Activated T-helper 2 cell treated with anti-CD3 and anti-CD28 coated beads, Interferon-gamma antibody, Interleukin-2, Interleukin-4, amounts not matched to agents 10 μg/mL and 5 μg/mL and 100 μg/mL, durations not matched to agents 14 hours and 24 hours and 36 hours (primary cell): ENCODE measurements around the gene NUMA1. TPM values are rescaled to one million over a fixed set of nuclear protein-coding genes. Genes with fewer than 3 reads are reported as not detected.

Experiments used
- DNase-seq: peaks from one replicate; pipeline ENCODE4 v3.0.0; 2021; ENCODE audit warnings: low spot score
- H3K27ac Mint-ChIP-seq: one replicate; pipeline ENCODE4 v1.8.0; 2021; ENCODE audit warnings: mixed read lengths
- H3K27me3 Mint-ChIP-seq: one replicate; pipeline ENCODE4 v1.8.0; 2021; ENCODE audit warnings: low read depth, mixed read lengths
- H3K36me3 Mint-ChIP-seq: one replicate; pipeline ENCODE4 v1.8.0; 2021; ENCODE audit warnings: low read depth, mixed read lengths
- H3K4me1 Mint-ChIP-seq: one replicate; pipeline ENCODE4 v1.8.0; 2021; ENCODE audit warnings: low read depth, mixed read lengths
- H3K4me3 Mint-ChIP-seq: one replicate; pipeline ENCODE4 v1.8.0; 2021; ENCODE audit warnings: low read depth, mild to moderate bottlenecking, moderate library complexity, mixed read lengths
- H3K9me3 Mint-ChIP-seq: one replicate; pipeline ENCODE4 v1.8.0; 2021; ENCODE audit warnings: mixed read lengths
- intact Hi-C: fragments of 100-400 bp; cut with micrococcal nuclease; formaldehyde crosslinking; loops from one replicate; pipeline ENCODE4 v1.15.1; 2023
- total RNA-seq: library from RNA; stranded (reverse); gene quantifications from 2 replicates; pipeline ENCODE4 v1.2.3, GENCODE V29; 2022

NUMA1 gene
- total RNA-seq, 1 donor from 2014 or later, result 174 TPM

DNA sequence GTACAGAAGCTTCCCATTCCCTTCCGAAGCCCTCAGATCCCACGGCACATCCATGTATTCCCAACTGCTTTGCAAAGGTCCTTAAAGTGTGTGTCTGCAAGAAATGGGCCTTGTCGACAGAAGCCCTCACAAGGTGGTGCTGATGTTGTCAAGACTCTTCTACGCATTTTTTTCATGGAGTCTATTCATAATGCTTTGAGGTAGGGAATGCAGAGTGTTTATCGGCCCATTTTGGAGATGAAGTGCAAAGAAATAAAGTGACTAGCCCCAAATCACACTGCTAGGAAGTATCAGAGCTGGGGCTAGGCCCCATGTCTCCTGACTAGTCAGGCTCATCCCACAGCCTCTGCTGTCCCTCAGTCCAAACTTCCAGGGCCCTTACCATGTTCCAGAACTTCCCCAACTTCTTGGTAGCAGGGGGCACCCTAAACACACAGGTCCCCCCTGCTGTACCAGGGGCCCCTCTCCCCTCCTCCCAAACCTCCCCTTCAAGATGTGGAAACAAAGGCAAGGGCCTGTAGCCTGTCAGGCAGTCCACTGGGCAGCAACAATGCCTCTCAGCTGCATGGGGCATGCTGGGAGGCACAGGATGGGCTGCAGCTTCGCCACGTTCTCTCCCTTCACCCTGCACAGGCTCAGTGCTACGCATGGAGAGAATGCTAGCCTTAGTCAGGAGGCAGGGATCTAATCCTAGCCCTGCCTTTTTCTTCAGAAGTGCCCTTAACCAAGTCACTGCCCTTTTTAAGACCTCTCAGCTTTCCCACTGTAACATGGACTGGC, 73.8 kb downstream of the NUMA1 start:
- Mint-ChIP-seq H3K27ac (no peak overlapping the region), H3K36me3 (peaks cover 88% of the 10 kb centered on the region), H3K4me1 (no peaks in the 10 kb centered on the region), H3K4me3 (no peak overlapping the region), H3K9me3 (no peaks in the 10 kb centered on the region), H3K27me3 (no peaks in the 10 kb centered on the region)
- intact Hi-C loops, result no loop called here
- DNase-seq, result no peak

DNA sequence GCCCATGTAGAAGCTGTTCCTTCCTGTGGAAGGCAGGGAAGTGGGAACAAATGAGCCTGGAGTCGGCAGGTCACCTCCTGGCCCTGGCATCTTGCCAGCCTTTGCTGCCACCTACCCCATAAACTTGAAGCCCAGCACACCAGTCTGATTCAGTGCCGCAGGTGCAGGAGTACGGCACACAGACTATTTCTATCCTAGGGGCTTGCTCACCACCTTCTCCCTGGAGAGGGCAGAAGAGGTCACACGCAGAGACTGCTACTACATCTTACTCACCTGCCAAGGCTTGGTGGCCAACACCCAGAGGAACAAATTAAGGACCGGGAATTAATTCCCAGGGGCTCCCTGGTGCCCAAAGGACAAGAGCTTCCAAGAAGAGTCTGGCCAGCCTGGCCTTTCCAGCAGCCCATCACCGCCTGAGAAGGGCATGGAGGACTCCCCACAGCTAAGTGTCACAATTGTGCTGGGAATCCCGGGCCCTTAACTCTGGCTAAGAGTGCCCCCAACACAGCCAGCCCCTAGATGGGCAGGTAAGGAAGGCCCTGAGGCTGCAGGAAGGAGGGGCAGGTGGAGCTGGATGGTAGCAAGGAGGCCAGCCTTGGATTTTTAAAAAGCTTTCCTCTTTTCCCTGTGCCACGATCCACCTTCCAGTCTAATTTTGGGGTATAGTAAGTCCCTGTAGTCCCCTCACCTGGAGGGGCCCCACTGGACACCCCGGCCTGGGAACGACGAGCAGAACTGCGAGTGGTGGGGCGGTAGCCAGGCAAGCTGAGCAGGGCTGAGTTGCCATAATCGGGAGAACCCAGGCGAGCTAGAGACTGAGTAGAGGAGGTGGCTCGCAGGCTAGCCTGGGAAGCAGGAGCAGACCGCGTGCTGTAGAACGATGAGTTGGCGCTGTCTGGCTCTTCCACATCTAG, 74.7 kb downstream of the NUMA1 start:
- H3K4me1 Mint-ChIP-seq, result no peaks in the 10 kb centered on the region
- no peaks in the 10 kb centered on the region for H3K27me3 Mint-ChIP-seq
- H3K36me3 Mint-ChIP-seq, result peaks cover 84% of the 10 kb centered on the region
- no peaks in the 10 kb centered on the region for H3K9me3 Mint-ChIP-seq
- no peak overlapping the region for H3K4me3 Mint-ChIP-seq
- H3K27ac Mint-ChIP-seq, result no peak overlapping the region
- no peak for DNase-seq
- intact Hi-C loops, result no loop called here

DNA sequence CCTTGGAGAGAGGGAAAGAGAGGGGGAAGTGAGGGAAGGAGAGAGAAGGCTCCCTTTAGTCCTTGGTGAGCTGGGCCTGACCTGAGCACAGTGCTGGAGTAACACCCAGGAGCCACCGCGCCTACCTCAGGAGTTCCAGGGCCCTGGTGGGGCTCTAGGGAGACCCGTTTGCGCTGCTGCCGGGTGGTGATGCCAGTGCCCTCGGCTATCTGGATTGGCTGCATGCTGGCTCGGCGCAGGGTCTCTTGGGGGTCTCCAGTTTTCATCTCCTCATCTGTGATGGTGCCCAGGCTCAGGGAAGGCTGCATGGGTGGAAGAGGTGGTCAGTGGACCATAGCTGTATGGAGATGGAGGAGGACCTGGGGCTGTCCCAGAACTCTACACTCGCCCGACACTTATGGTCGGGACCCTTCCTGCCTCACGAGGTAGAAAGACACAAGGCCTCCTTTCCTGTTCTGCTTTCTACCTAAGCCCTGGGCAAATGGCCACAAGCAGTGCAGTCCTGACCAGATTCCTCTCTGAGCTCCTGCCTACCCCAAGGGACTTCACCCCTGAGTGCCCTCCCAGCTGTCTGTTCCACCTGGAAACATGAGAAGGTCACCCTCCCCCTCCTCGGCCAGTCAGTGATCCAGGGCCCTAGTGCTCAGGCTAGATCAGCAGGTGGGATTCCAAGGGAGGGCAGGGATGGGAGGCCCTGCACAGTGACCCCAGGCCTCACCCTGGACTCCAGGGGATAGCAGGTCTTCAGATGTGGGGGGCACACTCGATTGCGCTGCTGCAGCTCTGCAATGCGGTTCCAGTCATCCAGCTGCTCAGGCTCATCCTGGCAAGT, 75.6 kb downstream of the NUMA1 start:
- no peak overlapping the region for H3K4me3 Mint-ChIP-seq
- H3K36me3 Mint-ChIP-seq, result peaks cover 82% of the 10 kb centered on the region
- H3K9me3 Mint-ChIP-seq, result no peaks in the 10 kb centered on the region
- no peaks in the 10 kb centered on the region for H3K27me3 Mint-ChIP-seq
- DNase-seq, result no peak
- no peaks in the 10 kb centered on the region for H3K4me1 Mint-ChIP-seq
- no peak overlapping the region for H3K27ac Mint-ChIP-seq
- intact Hi-C loops, result no loop called here

DNA sequence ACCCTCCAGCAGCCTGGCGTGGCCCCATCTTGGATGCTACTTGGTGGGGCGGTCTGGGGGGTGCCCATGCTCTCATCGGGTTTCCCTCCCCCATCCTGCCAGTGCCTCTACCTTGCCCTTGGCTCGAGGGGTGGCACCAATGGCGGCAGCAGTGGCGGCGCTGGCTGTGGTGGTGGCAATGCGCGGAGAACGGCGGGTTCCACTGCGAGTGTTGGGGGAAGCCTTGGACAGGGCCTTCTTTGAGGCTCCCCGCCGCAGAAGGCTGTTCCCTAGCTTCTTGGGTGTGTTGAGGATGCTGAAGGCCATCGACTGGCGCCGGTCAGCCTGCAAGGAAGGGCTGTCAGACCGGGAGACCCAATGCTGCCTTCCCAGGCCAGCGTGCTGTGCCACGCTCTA, 76.6 kb downstream of the NUMA1 start:
- no peaks in the 10 kb centered on the region for H3K9me3 Mint-ChIP-seq
- H3K27ac Mint-ChIP-seq, result no peak overlapping the region
- no peaks in the 10 kb centered on the region for H3K27me3 Mint-ChIP-seq

DNA sequence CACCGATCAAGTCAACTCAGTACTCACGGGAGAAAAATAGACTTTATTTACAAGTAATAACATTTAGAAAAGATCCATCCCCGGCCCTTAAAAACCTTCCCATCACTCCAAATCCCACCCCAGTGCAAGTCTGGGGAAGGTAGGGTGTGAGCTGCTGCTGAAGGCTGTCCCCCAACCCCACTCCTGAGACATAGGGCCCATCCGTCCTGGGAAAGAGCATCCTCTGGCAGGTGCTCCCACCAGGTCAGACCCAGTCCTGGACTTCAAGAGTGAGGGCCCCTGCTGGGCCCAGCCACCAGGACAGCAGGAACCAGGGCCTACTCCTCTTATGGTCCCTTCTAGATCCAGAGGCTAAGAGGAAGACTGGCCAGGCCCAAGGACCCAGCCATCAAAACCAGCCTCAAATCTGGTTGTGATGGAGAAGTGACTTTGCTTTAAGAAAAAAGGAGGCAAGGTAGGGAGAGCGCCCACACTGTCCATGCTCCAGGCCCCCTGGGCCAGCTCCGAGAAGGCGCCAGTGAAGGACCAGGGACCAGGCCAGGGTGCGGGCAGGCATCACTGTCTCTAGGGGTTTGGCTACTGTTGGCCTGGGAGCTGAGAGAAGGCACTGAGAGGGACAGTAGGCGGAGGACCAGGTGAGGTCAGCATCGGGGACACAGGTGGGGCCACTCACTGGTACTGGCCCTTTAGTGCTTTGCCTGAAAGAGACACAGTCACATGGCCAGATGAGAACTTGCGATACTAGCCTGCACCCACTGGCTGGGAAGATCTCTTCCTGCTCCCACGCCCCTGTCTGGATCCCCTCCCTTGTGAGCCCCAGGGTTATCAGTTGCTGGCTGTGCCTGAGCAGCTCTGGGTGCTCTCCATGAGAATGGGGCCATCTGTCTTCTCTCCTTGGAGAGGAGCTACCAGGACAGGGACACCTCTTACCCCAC, 77.2 kb downstream of the NUMA1 start:
- H3K36me3 Mint-ChIP-seq, result peaks cover 81% of the 10 kb centered on the region
- no peaks in the 10 kb centered on the region for H3K27me3 Mint-ChIP-seq
- intact Hi-C loops, result no loop called here
- DNase-seq, result no peak
- H3K4me3 Mint-ChIP-seq, result no peak overlapping the region
- peak overlapping the region; percentile 62 for H3K27ac Mint-ChIP-seq
- no peaks in the 10 kb centered on the region for H3K9me3 Mint-ChIP-seq
- H3K4me1 Mint-ChIP-seq, result peaks cover 14% of the 10 kb centered on the region

More for the DNA sequence above, 76.6 kb downstream of the NUMA1 start:
- intact Hi-C loops, result no loop called here
- Mint-ChIP-seq H3K4me1 (peaks cover 10% of the 10 kb centered on the region), H3K36me3 (peaks cover 83% of the 10 kb centered on the region), H3K4me3 (no peak overlapping the region)
- no peak for DNase-seq

DNA sequence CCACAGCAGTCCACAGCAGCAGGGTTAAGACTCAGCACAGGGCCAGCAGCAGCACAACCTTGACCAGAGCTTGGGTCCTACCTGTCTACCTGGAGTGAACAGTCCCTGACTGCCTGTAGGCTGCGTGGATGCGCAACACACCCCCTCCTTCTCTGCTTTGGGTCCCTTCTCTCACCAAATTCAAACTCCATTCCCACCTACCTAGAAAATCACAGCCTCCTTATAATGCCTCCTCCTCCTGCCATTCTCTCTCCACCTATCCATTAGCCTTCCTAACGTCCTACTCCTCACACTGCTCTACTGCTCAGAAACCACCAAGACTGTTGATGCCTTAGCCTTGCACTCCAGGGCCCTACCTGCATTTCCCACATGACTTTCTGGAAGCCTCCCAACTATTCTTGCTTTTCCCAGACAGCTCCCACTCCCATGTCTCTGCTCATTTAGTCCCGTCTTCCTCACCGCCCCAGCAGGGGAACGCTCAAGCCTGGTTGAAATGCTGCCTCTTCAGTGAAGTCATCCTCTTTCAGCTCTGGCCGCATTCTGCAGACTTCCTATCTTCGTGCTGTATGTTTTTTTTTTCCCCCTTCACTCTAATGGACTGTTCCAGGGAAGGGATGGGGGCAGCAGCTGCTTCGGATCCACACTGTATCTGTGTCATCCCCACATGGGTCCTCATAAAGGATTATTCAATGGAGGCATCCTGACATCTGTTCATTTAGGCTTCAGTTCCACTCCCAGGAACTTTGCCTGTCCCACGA, 78.3 kb downstream of the NUMA1 start:
- H3K9me3 Mint-ChIP-seq, result no peaks in the 10 kb centered on the region
- DNase-seq, result no peak
- H3K4me1 Mint-ChIP-seq, result peaks cover 14% of the 10 kb centered on the region
- peak overlapping the region; percentile 62 for H3K27ac Mint-ChIP-seq
- intact Hi-C loops, result no loop called here
- no peaks in the 10 kb centered on the region for H3K27me3 Mint-ChIP-seq
- peaks cover 72% of the 10 kb centered on the region for H3K36me3 Mint-ChIP-seq
- H3K4me3 Mint-ChIP-seq, result no peak overlapping the region

DNA sequence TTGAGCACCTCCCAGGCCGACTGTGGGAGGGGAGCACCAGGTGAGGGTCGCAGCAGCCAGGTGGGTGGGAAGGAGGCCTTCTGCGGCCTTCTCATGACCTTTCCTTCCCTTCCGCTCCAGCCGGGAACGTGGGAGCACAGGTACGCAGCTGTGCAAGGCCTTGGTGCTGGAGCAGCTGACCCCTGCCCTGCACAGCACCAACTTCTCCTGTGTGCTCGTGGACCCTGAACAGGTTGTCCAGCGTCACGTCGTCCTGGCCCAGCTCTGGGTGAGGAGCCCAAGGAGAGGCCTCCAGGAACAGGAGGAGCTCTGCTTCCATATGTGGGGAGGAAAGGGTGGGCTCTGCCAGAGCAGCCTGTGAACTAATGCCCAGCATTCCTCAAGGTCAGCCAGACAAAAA, 79.1 kb downstream of the NUMA1 start:
- no peak for DNase-seq
- Mint-ChIP-seq H3K4me3 (no peak overlapping the region), H3K27ac (no peak overlapping the region), H3K9me3 (no peaks in the 10 kb centered on the region), H3K4me1 (peaks cover 14% of the 10 kb centered on the region), H3K36me3 (peaks cover 65% of the 10 kb centered on the region), H3K27me3 (no peaks in the 10 kb centered on the region)
- intact Hi-C loops, result no loop called here

DNA sequence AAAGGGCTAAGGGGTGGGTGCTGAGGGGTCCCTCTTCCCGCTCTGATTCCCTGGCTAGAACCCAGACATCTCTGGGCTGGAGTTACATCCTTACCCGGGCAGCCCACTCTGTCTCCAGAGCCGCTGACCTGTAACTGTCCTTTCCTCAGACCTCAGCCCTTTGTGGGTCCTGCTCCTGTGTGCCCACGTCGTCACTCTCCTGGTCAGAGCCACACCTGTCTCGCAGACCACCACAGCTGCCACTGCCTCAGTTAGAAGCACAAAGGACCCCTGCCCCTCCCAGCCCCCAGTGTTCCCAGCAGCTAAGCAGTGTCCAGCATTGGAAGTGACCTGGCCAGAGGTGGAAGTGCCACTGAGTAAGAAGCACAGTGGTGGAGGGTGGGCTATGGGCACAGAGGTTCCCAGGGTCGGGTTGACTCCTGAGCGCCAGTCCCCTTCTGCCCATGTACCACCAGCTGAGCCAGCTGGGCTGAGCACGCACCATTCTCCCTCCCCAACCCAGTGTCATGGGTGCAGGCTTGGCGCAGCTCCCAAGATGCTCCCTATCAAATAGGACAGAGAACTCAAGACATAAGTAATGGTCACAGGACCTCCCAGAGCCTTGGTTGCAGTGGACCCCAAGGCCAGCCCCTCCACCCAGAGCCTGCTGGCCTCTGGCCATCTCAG, 80.0 kb downstream of the NUMA1 start:
- Mint-ChIP-seq H3K4me1 (peaks cover 14% of the 10 kb centered on the region), H3K27ac (no peak overlapping the region), H3K9me3 (no peaks in the 10 kb centered on the region), H3K36me3 (peaks cover 58% of the 10 kb centered on the region), H3K27me3 (no peaks in the 10 kb centered on the region), H3K4me3 (no peak overlapping the region)
- intact Hi-C loops, result no loop called here
- DNase-seq, result no peak

DNA sequence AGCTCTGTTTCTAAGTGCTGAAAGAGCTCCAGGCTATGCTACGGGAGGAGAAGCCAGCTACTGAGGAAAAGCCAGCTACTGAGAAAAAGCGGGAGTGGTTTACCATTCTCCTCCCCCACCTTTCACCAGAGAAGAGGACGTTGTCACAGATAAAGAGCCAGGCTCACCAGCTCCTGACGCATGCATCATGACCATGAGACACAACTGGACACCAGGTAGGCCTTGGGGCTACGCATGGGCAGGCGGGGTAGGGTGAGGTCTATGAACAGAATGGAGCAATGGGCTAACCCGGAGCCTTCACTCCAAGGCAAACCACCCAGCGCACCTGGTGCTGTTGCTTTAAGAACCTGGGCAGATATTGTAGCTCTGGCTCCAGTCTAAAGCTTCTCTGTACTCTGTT, 80.5 kb downstream of the NUMA1 start:
- peaks cover 14% of the 10 kb centered on the region for H3K4me1 Mint-ChIP-seq
- no peaks in the 10 kb centered on the region for H3K27me3 Mint-ChIP-seq
- intact Hi-C loops, result no loop called here
- H3K36me3 Mint-ChIP-seq, result peaks cover 54% of the 10 kb centered on the region
- peak overlapping the region; percentile 87 for H3K27ac Mint-ChIP-seq
- no peak overlapping the region for H3K4me3 Mint-ChIP-seq
- no peaks in the 10 kb centered on the region for H3K9me3 Mint-ChIP-seq
- no peak for DNase-seq

DNA sequence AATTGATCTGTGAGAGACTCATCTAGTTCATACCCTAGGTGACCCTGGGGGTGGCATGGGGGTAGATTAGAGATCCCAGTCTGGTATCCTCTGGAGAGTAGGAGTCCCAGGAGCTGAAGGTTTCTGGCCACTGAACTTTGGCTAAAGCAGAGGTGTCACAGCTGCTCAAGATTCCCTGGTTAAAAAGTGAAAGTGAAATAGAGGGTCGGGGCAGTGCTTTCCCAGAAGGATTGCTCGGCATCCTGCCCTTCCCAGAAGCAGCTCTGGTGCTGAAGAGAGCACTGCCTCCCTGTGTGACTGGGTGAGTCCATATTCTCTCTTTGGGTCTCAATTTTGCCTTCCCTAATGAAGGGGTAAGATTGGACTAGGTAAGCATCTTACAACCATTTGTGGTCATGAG, 81.0 kb downstream of the NUMA1 start:
- peak overlapping the region; percentile 68 for H3K4me3 Mint-ChIP-seq
- peaks cover 14% of the 10 kb centered on the region for H3K4me1 Mint-ChIP-seq
- H3K27ac Mint-ChIP-seq, result peak overlapping the region; percentile 87

More for the DNA sequence above, 81.0 kb downstream of the NUMA1 start:
- Mint-ChIP-seq H3K9me3 (no peaks in the 10 kb centered on the region), H3K36me3 (peaks cover 50% of the 10 kb centered on the region), H3K27me3 (no peaks in the 10 kb centered on the region)
- DNase-seq, result no peak
- intact Hi-C loops, result no loop called here
